Kidney (tissue), 14 donors: Measurements from ENCODE around the gene KLLN. TPM values are rescaled to one million over a fixed set of nuclear protein-coding genes. Genes with fewer than 3 reads are reported as not detected.

ENCODE experiments used
- DNase-seq, 5 donors: peaks; one replicate each; pipeline ENCODE4 v3.0.0-alpha.2; 2013 to 2020
- FAIRE-seq: peaks from 2 replicates; lab custom pipeline; 2012; peaks lifted over from hg19 to GRCh38; lab: Jason Lieb, UNC
- H3K27ac ChIP-seq, 2 donors: one replicate each; pipeline ENCODE4 v1.7.0; 2013; ENCODE audit warnings: low read depth in 2 of 2, low read length in 2 of 2, inconsistent platforms in 1 of 2
- H3K27me3 ChIP-seq: one replicate; pipeline ENCODE4 v1.7.1; 2013; ENCODE audit warnings: low read length, inconsistent platforms; ENCODE audit not compliant: control insufficient read depth, insufficient read depth
- H3K36me3 ChIP-seq, 3 donors: one replicate each; pipeline versions ENCODE4 v1.7.0 to v1.7.1; 2013; ENCODE audit warnings: low read length in 3 of 3, control low read depth in 1 of 3, inconsistent platforms in 1 of 3; ENCODE audit not compliant: insufficient read depth in 3 of 3, control insufficient read depth in 2 of 3
- H3K4me1 ChIP-seq, 3 donors: one replicate each; pipeline versions ENCODE4 v1.7.0 to v1.7.1; 2013; ENCODE audit warnings: low read length in 3 of 3, inconsistent platforms in 1 of 3, low read depth in 1 of 3; ENCODE audit not compliant: control insufficient read depth in 2 of 3, insufficient read depth in 2 of 3
- H3K4me3 ChIP-seq, 3 donors: one replicate each; pipeline versions ENCODE4 v1.7.0 to v1.8.1; 2013; ENCODE audit warnings: low read length in 3 of 3, control low read depth in 1 of 3, inconsistent platforms in 1 of 3
- H3K9ac ChIP-seq, 3 donors: one replicate each; pipeline versions ENCODE4 v1.7.0 to v1.7.1; 2013; ENCODE audit warnings: low read length in 3 of 3, control low read depth in 1 of 3, inconsistent platforms in 1 of 3
- H3K9me3 ChIP-seq, 3 donors: one replicate each; pipeline versions ENCODE4 v1.7.0 to v1.7.1; 2013; ENCODE audit warnings: low read length in 3 of 3, control low read depth in 1 of 3, inconsistent platforms in 1 of 3; ENCODE audit not compliant: control insufficient read depth in 2 of 3, insufficient read depth in 1 of 3
- CTCF ChIP-seq: IDR thresholded peaks from 3 replicates; pipeline ENCODE4 v1.5.1; 2012; ENCODE audit warnings: mild to moderate bottlenecking, moderate library complexity, borderline replicate concordance; ENCODE audit not compliant: insufficient read depth; ENCODE audit errors: extremely low read depth
- intact Hi-C: fragments of 100-400 bp; cut with DNase I; formaldehyde crosslinking; loops from one replicate; pipeline ENCODE4 v1.11.1; 2022
- polyA plus RNA-seq: library from polyadenylated mRNA; stranded (reverse); fragments of 350-450 nt; fragmentation: Illumina TruSeq; extraction: RNeasy Lipid Tissue Mini Kit (QIAGEN cat#74804); gene quantifications from one replicate; pipeline ENCODE4 v1.2.3, GENCODE V29; 2014; ENCODE audit warnings: low read depth, low replicate concordance; ENCODE audit not compliant: insufficient read depth
- total RNA-seq: library from RNA; stranded (reverse); fragmentation: NEBNext Ultra II Directional; extraction: Animal tissue kit (Norgen Biotek cat#: 25700); gene quantifications from one replicate; pipeline ENCODE4 v1.2.1, GENCODE V29; 2021
- donor health status: control.
- donor health status: control.
- donor health status: control.
- donor health status: control.
- donor health status: control.
- donor health status: DM: yes; HTN: yes; CAD: no.
- donor health status: Normal renal cell carcinoma (clear cell type).

The KLLN gene
- total and polyA plus RNA-seq, 2 donors from 2014 or later = 0.82 to 1.7 TPM

- peak; percentile 30 for FAIRE-seq
- intact Hi-C loops = no loop called here
These were observed 15.5 kb upstream of the KLLN start for GRCh38 chr10:87878664-87879459.

GRCh38 chr10:87875929-87876571 lies 12.7 kb upstream of the KLLN start:
- intact Hi-C loops = no loop called here
- H3K4me3 ChIP-seq = no peak overlapping the region
- no peaks in the 10 kb centered on the region for H3K9me3 ChIP-seq
- peaks cover 0 to 2% (median 0%) of the 10 kb centered on the region in 3 donors for H3K36me3 ChIP-seq
- DNase-seq (no peak), FAIRE-seq (no peak)
- no peak overlapping the region for H3K27ac ChIP-seq
- H3K9ac ChIP-seq = no peak overlapping the region
- no peak for TF ChIP-seq CTCF
- H3K4me1 ChIP-seq = no peaks in the 10 kb centered on the region
- no peaks in the 10 kb centered on the region for H3K27me3 ChIP-seq

More at GRCh38 chr10:87878664-87879459, 15.5 kb upstream of the KLLN start:
- Histone ChIP-seq H3K27me3 (no peaks in the 10 kb centered on the region), H3K4me1 (no peaks in the 10 kb centered on the region), H3K4me3 (no peak overlapping the region), H3K36me3 (peaks cover 0 to 2% (median 0%) of the 10 kb centered on the region in 3 donors), H3K9ac (no peak overlapping the region), H3K9me3 (no peaks in the 10 kb centered on the region), H3K27ac (no peak overlapping the region)
- TF ChIP-seq CTCF = no peak
- DNase-seq = no peak

GRCh38 chr10:87873656-87874055 lies 10.3 kb upstream of the KLLN start:
- no peak overlapping the region for H3K9ac ChIP-seq
- H3K4me3 ChIP-seq = no peak overlapping the region
- H3K36me3 ChIP-seq = no peaks in the 10 kb centered on the region
- H3K27ac ChIP-seq = no peak overlapping the region
- no peak for DNase-seq
- H3K4me1 ChIP-seq = peaks cover 0 to 3% (median 0%) of the 10 kb centered on the region in 3 donors
- intact Hi-C loops = no loop called here
- no peaks in the 10 kb centered on the region for H3K9me3 ChIP-seq
- H3K27me3 ChIP-seq = no peaks in the 10 kb centered on the region
- FAIRE-seq = no peak
- no peak for TF ChIP-seq CTCF
